ENCODE data around the gene EPHA2.
A peak's percentile ranks its signal among the peaks of the same experiment; 100 is the strongest.

Gene EPHA2

GRCh38 chr1:16149146-16149545, 6.7 kb downstream of the EPHA2 start:
- no peak for DNase-seq

- DNase-seq: no peak
Observed at GRCh38 chr1:16148329-16149092, 7.4 kb downstream of the EPHA2 start.

- no peak for DNase-seq
Observed at GRCh38 chr1:16147156-16147926, 8.5 kb downstream of the EPHA2 start.

- no peak for DNase-seq
Observed at GRCh38 chr1:16146279-16147155, 9.4 kb downstream of the EPHA2 start.

- peak in 1 of 2 experiments; percentile 22 for DNase-seq
Observed at GRCh38 chr1:16145662-16146278, 10.1 kb downstream of the EPHA2 start.

- DNase-seq: peak; percentile 38 to 73
Observed at GRCh38 chr1:16145030-16145661, 10.7 kb downstream of the EPHA2 start.

GRCh38 chr1:16144325-16145029, 11.4 kb downstream of the EPHA2 start:
- DNase-seq: no peak

- no peak for DNase-seq
Observed at GRCh38 chr1:16143566-16144324, 12.1 kb downstream of the EPHA2 start.

- DNase-seq: no peak
Observed at GRCh38 chr1:16143005-16143565, 12.8 kb downstream of the EPHA2 start.

- DNase-seq: no peak
Observed at GRCh38 chr1:16142383-16142995, 13.4 kb downstream of the EPHA2 start.

- peak; percentile 56 to 77 for DNase-seq
Observed at GRCh38 chr1:16141573-16142336, 14.1 kb downstream of the EPHA2 start.

GRCh38 chr1:16140068-16140596, 15.7 kb downstream of the EPHA2 start:
- no peak for DNase-seq

GRCh38 chr1:16139473-16139962, 16.4 kb downstream of the EPHA2 start:
- no peak for DNase-seq

GRCh38 chr1:16138772-16139221, 17.1 kb downstream of the EPHA2 start:
- DNase-seq: no peak

- no peak for DNase-seq
Observed at GRCh38 chr1:16137890-16138467, 17.9 kb downstream of the EPHA2 start.

GRCh38 chr1:16135501-16135900, 20.4 kb downstream of the EPHA2 start:
- DNase-seq: no peak

GRCh38 chr1:16134906-16135305, 21.0 kb downstream of the EPHA2 start:
- no peak for DNase-seq
